IMR-90 (cell line): ENCODE results near the gene FAT2.

Experiments used
- CEBPB ChIP-seq: IDR thresholded peaks from 2 replicates; pipeline ENCODE4 v1.6.1; 2012; ENCODE audit warnings: low read depth, low read length, improper control_type of control experiment
- CTCF ChIP-seq: conservative IDR thresholded peaks from 2 replicates; pipeline ENCODE4 v1.5.1; 2012; ENCODE audit warnings: mild to moderate bottlenecking, low read depth, low read length, improper control_type of control experiment
- ELK1 ChIP-seq: fragments of 150-350 bp; IDR thresholded peaks from 2 replicates; pipeline ENCODE4 v1.6.1; 2016; ENCODE audit warnings: low read depth, mild to moderate bottlenecking, low read length, moderate library complexity, borderline replicate concordance
- FOS ChIP-seq: fragments of 150-350 bp; IDR thresholded peaks from 2 replicates; pipeline ENCODE4 v1.6.1; 2016; ENCODE audit warnings: low read depth, low read length
- MAFK ChIP-seq: IDR thresholded peaks from 2 replicates; pipeline ENCODE4 v1.6.1; 2012; ENCODE audit warnings: low read depth, low read length, improper control_type of control experiment
- NFE2L2 ChIP-seq: fragments of 150-350 bp; IDR thresholded peaks from 2 replicates; pipeline ENCODE4 v1.6.1; 2016; ENCODE audit warnings: low read depth, mild to moderate bottlenecking, low read length
- POLR2A ChIP-seq: IDR thresholded peaks from 2 replicates; pipeline ENCODE4 v1.6.1; 2012; ENCODE audit warnings: mild to moderate bottlenecking, low read depth, low read length
- RAD21 ChIP-seq: IDR thresholded peaks from 2 replicates; pipeline ENCODE4 v1.6.1; 2012; ENCODE audit warnings: low read length, improper control_type of control experiment
- RCOR1 ChIP-seq: IDR thresholded peaks from 2 replicates; pipeline ENCODE4 v1.6.1; 2012; ENCODE audit warnings: mild to moderate bottlenecking, low read length, improper control_type of control experiment; ENCODE audit not compliant: insufficient replicate concordance
- RFX5 ChIP-seq: IDR thresholded peaks from 2 replicates; pipeline ENCODE4 v1.8.0; 2012; ENCODE audit warnings: low read depth, mild to moderate bottlenecking, low read length, moderate library complexity
- SMC3 ChIP-seq: fragments of 150-350 bp; IDR thresholded peaks from 2 replicates; pipeline ENCODE4 v1.6.1; 2016; ENCODE audit warnings: low read depth, mild to moderate bottlenecking, antibody characterized with exemption, low read length, moderate library complexity
- USF2 ChIP-seq: fragments of 150-350 bp; IDR thresholded peaks from 2 replicates; pipeline ENCODE4 v1.6.1; 2017; ENCODE audit warnings: mild to moderate bottlenecking, antibody characterized with exemption, low read length, low read depth

- TF ChIP-seq POLR2A (no peak), RAD21 (no peak), CTCF (no peak), FOS (no peak), CEBPB (no peak), RFX5 (no peak), RCOR1 (no peak), ELK1 (no peak), NFE2L2 (no peak), SMC3 (no peak), MAFK (no peak), USF2 (no peak)
Measured at GRCh38 chr5:151553695-151554094, 37.4 kb downstream of the FAT2 start.
